HG03575 (cell line): ENCODE measurements around the gene ALDH6A1.
"Not testable (repeated sequence)": the region's sequence is repeated elsewhere in the genome, so short reads cannot be mapped to it uniquely, and the experiment has no call there.

Source experiments
- ATAC-seq: cut with Tn5 transposase; IDR thresholded peaks from one replicate; pipeline ENCODE4 v1.9.1; 2021; ENCODE audit not compliant: unreplicated experiment, insufficient number of reproducible peaks, low FRiP score; ENCODE audit errors: extremely low read depth

The ALDH6A1 gene

DNA sequence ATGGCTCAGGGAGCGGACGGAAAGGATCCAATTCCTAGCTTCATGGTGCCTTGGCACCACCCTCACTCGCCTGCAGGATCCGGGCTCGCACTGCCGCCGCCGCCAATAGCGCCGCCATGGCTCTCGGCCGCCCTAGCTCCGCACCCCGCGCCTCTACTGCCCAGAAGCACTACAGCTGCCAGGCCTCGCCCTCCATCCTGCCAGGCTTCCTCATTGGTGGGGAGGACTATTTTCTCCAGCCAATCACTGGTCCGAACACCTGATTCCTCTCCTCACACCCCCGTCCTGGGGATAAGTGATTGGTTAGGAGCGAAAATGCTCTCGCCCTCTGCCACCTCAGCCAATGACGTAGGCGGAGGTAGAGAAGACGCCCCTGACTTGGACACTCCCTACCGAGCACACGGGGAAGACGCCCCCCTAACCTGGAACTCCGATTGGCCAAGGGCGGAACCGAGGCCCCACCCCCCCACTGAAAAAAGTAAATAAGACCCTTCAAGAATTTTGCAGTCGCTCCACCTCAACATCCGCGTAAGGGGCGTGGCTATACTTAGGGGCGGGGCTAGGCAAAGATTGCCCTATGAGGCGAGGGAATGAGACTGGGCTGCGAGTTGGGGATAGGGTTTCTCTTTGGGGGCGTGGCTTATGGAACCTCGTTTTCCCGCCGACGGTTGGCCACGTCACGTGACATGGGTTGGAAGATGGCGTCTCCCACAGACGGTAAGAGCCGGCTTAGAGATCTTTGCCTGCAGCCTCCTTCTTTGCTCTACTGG lies at the start of gene ALDH6A1, which contains the start of gene LIN52:
Gene ALDH6A1, minus strand, starts transcription at position 177 of the 770 bp plus-strand sequence. Its CDS starts 59 bp downstream, at position 118.
Gene LIN52, plus strand, starts transcription at position 680 of the 770 bp plus-strand sequence. Its CDS starts 19 bp downstream, at position 699.
- ATAC-seq, result peak; percentile 53

GRCh38 chr14:74127634-74128033 lies 43.4 kb upstream of the ALDH6A1 start:
- no peak for ATAC-seq

DNA sequence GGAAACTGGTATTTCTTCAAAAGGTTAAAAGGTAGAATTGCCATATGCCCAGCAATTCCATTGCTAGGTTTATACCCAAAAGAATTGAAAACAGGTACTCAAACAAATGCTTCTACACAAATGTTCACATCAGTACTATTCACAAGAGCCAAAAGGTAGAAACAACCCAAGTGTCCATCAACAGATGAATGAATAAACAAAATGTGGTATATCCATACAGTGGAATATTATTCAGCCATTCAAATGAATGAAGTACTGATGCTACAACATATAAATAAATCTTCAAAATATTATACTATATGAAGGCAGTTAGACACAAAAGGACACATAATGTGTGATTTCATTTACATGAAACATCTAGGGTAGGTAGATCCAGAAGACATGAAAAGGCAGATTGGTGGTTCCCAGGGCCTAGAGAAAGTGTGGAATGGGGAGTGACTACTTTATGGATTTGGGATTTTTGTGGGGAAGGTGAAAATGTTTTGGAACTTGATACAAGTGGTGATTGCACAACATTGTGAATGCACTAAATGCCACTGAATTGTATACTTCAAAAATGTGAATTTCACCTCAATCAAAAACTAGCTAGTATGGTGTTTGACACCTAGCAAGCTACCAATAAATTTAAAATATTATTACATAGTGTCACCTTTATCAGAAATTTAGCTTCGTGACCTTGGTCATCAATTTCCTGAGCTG lies 42.2 kb upstream of the ALDH6A1 start:
- ATAC-seq, result no peak

- not testable (repeated sequence) for ATAC-seq
Observed at GRCh38 chr14:74125487-74125886, 41.2 kb upstream of the ALDH6A1 start.

DNA sequence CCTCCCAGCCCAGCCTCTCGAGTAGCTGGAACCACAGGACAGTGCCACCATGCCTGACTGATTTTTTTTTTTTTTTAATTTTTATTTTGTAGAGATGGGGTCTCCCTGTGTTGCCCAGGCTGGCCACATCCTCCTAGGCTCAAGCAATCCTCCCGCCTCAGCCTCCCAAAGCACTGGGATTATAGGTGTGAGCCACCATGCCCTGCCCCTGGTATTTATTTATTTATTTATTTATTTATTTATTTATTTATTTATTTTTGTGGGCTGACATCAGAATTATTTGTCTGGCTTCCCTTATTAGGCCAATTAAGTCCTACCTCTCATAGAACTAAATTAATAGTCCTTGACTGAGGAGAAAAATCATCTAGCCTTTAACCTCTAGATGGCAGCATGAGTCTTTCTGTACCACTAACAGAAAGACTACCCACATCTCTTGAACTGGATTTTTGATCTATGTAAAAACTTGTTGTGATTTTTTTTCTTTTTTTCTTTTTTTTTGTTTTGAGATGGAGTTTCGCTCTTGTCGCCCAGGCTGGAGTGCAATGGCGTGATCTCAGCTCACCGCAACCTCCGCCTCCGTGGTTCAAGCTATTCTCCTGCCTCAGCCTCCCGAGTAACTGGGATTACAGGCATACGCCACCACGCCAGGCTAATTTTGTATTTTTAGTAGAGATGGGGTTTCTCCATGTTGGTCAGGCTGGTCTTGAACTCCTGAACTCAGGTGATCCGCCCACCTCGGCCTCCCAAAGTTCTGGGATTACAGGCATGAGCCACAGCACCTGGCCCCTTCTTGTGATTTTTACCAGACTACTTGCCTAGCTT lies 27.4 kb upstream of the ALDH6A1 start:
- not testable (repeated sequence) for ATAC-seq

DNA sequence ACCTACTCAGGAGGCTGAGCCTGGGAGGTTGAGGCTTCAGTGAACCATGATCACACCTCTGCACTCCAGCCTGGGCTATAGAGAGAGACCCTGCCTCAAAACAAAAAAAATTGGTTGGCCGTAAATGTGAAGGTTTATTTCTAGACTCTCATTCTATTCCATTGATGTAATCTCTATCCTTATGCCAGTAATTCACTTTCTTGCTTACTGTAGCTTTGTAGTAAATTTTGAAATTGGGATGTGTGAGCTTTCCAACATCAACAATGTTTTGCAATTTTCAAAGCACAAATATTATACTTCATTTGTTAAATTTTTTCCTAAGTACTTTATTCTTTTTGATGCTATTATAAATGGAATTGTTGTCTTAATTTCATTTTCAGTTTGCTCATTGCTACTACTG lies 25.1 kb upstream of the ALDH6A1 start:
- no peak for ATAC-seq

DNA sequence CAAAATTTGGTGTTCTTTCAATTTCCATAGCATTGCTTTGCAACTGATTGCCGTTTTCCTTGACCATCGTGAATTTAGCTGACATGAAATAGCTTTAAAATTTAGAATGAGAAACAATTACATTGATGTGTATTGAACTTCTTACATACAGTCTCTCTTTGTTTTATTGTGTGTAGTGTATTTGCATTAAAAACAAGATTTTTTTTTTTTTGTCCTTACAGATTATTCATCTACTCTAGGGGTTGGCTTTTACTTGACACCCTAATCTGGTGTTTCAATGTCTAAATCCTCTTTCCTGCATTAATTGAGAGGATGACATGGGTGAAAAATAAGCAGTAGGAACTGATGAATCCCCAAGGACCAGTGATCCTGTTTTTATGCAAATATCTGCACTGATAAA lies 21.1 kb upstream of the ALDH6A1 start:
- ATAC-seq, result no peak

DNA sequence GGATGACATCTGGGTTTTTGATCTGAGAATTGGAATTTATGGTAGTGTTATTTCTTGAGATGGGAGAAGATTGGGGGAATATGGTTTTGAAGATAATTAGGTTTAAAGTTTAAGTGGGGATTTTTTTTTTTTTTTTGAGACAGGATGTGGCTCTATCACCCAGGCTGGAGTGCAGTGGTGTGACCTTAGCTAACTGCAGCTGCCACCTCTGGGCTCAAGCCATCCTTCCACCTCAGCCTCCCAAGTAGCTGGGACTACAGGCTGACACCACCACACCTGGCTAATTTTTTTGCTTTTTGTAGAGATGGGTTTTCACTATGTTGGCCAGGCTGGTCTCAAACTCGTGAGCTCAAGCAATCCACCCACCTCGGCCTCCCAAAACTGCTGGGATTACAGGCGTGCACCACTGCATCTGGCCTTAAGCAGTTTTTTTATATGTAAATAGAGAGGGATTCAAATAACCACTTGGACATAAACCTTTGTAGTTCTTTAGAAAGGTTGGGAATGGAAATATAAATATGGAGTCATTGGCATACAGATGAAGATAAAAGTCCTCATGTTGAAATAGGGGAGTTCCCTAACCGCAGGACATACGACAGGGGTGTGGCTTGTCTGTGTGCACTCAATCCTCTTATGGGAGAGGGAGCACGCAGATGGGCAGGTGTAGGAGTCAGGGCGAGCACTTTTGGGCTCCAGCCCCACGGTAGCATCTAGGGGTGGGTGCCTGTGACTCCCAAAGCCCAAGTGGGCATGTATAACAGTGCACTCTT lies 5.2 kb upstream of the ALDH6A1 start:
- ATAC-seq, result no peak

- no peak for ATAC-seq
Observed at GRCh38 chr14:74085828-74086227, 1.6 kb upstream of the ALDH6A1 start.

GRCh38 chr14:74085047-74085637 lies 889 bp upstream of the ALDH6A1 start:
- ATAC-seq, result no peak

DNA sequence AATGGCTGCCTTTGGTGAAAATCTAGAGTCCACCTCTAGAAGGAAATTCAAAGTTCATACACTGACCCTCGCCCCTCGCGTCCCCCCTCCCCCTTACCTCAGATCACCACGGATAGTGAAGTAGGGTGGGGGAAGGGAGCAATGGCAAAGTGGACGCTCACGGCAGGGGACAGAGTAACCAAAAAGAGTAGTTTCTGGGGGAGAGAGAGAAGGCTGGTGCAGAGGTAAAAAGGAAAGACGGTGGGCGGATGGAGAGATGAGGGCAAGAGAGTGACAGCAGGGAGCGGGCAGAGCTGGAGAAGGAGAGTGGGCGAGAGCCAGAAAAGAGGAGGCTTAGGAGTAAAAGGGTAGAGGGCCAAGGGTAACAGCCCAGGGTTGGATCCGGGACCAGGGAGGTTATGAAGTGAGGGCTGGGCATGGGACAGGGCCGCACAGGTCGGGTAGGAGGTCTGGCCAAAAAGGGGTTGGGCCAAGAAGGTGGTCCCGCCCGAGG lies 423 bp downstream of the ALDH6A1 start:
- peak; percentile 8 for ATAC-seq

GRCh38 chr14:74083161-74083560 lies 1.1 kb downstream of the ALDH6A1 start:
- no peak for ATAC-seq

GRCh38 chr14:74081491-74081890 lies 2.8 kb downstream of the ALDH6A1 start:
- no peak for ATAC-seq

DNA sequence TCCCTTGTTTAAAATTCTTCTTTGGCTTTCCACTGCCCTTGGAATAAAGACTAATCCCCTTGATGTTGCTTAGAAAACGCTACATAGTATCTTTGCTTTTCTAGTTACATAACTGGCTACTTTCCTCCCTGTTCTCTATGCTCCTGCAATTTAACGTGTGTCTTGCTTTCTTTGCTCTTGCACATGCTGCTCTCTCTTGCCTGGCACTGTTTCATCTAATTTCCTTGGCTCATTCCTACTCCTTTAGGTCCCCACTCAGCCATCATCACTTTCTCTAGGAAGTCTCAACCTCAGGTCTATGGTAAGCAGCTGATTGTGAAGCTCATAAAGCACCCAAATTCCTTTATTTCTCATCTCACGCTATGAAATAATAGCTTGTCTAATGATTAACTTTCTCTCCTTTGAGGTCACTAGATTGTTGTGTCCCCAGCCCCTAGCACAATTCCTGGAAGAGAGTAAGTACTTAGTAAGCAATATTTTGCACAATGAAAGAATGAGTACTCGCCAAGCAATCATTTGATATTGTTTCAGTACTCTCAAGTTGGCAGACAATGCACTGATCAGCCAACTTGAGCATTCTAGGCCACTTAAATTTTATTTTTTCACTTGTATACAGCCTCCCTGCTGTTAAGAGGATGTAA lies 3.3 kb downstream of the ALDH6A1 start:
- no peak for ATAC-seq

GRCh38 chr14:74077401-74077800 lies 6.9 kb downstream of the ALDH6A1 start:
- no peak for ATAC-seq

DNA sequence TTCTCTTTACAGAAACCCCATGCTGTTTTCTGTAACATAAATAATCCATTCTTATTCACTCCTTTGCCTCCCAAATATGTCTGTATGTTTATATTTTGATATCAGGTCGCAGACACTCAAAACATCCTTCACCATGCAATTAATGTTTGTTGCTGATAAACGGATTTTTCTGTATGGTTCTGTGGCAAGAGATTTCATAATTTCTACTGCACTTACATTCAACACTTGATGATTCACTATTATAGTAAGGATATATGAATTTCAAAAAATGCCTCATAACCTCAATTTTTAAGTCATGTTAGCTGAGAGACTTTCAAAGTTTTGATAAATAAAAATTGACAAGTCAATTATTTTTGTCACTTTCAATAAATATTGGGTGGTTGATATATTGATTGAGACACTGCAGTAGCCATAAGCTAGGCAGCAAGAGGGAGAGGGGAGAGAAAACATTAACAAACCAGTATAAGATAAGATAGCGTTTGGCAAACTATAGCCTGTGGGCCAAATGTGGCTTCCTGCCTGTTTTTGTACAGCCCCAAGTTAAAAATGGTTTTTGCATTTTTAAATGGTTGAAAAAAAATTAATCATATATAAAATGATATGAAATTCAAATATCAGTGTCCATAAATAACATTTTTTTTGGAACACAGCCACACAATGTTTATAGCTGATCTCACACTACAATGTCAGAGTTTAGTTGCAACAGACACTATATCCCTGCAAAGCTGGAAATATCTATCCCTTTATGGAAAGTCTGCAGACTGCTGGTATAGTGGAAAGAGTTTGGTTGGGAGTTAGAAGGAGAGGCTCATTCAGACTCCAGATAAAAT lies 18.3 kb downstream of the ALDH6A1 start:
- no peak for ATAC-seq

DNA sequence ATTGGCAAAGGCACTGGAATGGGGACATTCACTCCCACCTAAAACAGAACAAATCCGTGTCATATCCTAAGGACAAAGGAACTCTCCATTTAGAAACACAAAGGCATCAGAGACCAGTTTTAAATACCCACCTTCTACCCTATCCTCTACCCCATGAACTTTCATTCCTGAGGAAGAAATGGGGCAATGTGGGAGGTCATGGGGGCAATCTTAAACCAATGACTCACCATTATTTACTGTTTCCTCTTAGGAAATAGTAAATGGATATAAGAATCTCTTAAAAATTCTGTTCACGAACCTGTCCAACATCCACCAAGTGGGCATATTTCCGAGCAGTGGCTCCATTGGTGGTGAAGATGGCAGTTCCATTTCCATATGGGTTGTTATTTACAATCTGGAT lies 19.4 kb downstream of the ALDH6A1 start:
- no peak for ATAC-seq
